Inflammatory macrophage treated with lipopolysaccharide for 4 hours (primary cell): ENCODE results near the gene SLIT3.

Source experiments
- DNase-seq: peaks from one replicate; pipeline ENCODE4 v3.0.0-alpha.2; 2020

The SLIT3 gene

DNA sequence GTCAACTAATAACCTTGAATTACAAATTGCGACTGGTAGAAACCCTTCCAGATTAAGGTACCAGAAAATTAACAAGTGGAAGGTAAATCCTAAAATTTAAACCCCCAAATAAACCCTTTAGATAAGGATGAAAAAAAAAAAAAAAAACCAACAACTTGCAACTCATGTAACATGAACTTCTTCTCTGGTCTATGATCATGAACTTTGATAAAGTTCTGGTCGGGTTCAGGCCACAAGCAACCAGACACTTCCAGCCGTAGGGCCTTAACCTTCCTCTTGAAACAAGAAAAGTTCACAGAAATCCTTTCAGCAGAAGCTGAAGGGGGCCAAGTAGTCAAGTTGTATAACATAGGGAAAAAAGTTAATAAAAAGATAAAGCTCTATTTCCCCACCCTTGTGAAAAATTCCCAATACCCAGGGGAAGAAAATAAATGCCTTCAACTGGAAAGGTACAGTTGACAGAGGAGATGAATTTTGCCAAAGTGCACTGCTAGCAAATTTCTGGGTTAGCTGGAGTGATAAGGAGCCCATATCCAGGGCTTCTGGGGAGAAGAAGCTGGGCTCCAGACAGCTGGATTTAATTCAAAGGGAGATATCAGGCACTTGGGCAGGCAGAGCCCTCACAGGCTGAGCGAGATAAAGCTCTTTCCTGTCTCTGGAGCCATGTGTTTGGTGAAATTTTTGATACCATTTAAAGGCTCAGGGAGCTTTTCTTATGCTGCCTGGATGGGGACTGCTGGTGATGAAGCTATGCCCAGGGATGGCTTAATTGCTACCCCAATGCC is 487.6 kb downstream of the SLIT3 start:
- DNase-seq = no peak

DNA sequence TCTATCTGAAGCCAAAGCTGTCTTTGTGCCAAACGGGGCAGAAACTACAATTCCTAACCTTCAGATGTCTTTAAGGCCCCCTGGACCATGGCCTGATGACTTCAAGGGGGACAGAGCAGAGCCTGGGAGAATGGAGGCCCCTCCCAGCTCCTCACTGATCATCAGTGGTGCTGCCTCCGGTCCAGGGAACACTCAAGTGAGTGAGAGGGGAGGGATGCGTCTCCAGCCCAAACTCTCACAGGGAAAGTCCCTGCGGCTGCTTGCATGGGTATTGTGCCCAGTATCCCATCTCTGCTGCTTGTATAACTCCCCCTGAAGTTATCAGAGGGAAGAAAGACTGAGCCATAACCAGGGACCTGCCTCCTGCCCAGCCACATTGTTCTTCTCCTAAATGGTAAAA is 490.3 kb downstream of the SLIT3 start:
- DNase-seq = no peak

DNA sequence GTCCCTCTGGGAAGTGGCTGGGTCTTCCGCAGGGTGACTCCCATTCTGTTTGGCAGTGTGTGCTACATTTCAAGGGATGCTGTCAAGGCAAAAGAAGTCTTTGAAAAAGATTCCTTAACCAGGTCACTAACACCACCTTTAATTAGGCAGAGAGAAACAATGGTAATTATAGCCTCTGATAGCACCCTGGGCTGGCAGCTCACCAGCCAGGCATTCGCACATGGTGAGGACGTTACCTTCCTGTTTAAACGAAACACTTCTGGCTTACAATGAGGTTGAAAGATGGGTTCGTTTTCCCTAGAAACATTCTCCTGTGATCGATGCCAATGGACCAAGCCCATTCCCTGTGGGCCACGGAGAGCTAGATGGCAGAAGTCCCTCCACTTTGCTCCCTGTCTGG is 491.7 kb downstream of the SLIT3 start:
- no peak for DNase-seq

DNA sequence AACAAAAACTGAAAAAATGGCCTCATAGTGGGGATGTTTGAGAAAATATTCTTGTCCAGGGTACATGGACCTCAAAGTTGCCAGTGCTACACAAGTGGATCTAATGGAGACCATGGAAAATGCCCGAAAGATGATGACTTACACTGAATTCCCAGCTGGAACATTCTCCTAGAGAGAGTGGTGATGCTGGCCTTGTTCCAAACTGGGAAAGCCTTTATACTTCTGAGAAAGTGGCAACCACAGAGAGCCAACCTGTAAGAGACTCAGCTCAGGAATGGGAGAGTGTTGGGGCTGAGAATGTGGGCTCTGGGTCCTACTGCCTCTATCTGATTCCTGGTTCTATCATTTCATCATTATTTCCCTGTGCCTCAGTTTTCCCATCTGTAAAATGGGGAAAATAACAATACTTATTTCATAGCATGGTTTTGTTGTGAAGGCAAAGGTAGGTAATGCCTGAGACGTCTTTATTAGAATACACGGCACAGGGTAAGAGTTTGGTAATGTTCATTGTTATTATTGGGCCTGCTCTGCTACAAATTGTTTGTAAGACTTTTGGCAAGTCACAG is 492.8 kb downstream of the SLIT3 start:
- DNase-seq = no peak

DNA sequence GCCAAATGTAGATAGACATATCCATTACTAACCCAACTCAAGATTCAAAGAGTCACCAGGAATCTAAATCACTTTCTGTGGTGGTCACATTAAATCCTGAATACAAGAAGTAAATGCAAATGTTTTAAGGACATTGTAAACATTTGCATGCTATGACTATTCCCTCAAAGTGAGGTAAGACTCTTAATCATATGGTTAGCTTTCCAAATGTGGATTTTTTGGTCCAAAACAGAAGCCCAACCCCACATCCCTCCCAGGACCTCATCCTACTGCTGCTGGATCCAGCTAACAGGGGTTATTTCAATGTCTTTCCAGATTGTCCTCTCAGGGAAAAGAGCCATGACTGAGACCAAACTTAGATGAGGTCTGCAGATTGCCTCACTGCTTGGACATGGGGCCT is 493.7 kb downstream of the SLIT3 start:
- peak; percentile 39 for DNase-seq

DNA sequence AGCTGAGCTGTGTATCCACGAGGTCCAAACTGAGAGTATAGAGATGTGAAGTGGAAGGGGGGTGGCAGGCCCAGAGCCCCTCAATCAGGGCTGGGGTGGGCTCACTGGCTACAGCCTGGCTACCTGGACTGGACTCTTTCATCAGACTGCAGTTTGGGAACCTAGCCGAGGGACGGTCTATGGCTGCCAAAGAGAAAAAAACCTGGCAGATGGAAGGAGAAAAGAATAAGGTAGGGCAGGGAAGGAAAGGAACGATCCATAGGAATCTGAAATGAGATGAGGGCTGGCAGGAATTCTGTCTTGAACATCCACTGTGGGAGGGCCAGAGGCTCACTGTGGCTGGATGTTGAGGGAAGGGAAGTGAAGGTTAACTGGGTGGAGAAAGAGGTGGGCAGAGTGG is 497.4 kb downstream of the SLIT3 start:
- DNase-seq = no peak

DNA sequence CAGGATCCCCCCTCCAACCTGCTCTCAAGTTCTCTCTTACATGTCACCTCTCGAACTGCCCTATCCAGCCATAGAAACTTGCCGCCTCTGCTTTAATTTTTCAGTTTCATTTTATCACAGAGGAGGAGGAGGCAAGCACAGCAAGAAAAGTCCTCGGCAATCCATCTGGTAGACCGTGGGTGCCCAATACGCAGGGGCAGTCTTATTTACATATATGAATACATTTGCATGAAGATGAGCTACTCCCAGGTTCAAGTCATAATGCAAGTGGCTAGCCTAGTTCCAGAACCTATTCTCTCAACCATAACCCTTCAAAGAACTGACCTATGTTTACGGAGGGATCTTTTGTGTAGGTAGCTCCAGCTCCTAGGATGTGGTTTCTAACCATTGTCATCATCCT is 498.6 kb downstream of the SLIT3 start:
- DNase-seq = no peak

DNA sequence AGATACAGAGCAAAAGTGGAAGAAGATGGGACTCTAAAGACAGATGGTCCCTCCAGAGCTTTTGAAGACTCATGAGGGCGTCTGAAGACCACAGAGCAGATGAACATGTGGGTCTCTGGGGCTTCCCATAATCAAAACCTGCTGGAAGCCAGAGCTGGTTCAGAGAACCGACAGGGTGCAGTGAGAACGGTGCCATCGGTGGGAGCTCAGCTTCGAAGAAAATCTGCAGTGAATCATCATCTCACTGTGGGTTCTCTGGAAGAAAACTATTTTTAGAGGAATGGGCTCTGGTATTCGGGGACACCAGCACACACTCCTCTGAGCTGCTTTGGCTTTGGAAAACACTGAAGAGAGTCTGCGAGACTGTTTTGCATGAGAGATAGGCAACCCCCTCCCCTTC is 499.4 kb downstream of the SLIT3 start:
- DNase-seq = no peak

DNA sequence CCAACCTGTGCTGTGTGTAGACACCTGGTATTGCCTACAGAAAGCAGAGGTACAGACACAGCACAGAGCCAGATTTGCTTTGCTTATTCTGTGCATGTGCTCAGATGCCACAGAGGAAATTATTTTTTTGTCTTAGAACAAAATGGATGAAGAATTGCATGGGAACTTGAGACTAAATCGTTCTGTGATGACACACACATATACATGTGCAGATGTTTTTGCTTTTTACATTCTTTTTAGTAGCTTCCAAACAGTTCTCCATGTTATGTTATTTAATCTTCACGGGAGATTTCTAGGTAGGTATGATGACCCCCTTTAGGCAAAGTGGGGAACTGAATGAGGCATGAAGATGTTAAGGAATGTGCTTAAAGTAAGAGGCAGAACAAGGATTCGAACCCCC is 500.2 kb downstream of the SLIT3 start:
- DNase-seq = no peak

DNA sequence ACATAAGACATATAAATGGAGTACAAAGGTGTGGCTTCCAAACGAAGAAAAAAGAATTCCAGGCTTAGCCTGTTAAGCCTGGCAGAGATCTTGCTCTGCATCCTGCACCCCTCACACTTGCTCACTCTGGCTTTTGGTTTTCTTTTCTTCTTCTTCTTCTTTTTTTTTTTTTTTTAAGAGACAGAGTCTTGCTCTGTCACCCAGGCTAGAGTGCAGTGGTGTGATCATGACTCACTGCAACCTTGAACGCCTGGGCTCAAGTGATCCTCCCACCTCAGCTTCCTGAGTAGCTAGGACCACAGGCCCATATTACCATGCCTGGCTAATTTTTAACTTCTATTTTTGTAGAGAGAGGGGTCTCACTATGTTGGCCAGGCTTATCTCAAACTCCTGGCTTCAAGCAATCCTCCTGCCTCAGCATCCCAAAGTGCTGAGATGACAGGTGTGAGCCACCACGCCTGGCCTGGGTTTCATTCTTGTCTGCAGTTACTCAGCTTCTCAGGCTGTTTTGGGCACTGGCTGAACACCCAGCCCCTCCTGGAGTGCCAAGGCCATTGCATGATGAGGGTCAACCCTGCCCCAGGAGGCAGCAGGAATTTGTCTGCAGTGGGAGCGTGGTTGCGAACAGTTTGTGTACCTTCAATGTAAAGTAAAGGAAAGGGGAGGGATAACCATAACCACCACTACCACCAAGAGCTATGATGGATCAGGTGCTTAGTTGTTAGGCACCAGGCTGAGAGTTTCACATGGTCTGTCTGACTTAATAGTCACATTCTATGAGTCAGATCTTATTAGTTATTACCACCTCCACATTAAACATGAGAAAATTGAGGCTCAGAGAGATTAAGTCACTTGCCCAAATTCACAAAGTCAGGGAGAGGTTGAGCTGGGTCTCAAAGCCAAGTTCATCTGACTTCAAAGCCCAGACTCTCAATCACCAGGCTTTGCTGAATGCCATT is 502.6 kb downstream of the SLIT3 start:
- peak; percentile 74 for DNase-seq

DNA sequence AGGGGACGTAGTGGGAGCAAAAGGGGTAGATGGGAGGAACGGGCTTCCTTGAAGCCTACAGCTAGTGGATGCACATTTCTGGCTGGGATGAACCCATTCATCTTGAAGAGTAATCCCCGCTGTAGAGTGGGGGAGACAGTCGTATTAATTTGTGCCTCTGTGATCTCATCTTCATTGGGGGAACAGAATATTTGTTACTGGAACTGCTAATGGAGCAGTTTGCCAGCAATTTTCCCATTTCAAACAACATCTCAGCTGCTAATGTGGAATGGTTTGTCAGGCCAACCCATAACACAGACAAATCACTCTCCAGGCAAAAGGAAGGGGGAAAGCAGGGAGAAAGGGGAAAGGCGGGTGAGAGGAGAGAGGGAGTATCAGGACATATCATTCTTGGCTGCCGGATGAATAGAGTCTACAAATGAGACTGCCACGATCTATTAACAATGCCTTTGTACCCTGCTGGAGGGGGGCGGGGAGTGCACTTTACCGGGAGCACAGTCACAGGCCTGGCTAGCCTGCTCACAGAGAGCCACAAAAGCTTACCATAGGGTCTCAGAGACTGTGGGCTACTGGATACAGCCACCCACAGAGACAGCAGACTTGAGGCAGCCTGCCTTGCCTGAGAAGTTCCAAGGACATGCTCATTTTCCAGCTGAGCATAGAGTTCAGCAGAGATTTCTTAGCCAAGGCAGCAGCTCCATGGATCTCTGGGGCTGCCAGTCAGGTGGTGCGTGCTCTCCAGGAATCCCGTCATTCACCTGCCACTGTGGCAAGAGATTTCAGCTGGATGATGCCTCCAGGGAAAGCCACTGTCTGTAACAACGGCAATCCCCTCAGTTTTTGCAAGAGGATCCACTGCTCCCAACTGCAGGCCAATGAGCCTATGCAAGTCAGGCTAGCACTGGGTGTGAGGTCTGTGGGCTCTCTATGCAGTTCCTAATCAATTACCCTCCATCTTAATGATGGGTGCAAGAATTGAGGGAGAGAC is 504.1 kb downstream of the SLIT3 start:
- DNase-seq = peak; percentile 15

DNA sequence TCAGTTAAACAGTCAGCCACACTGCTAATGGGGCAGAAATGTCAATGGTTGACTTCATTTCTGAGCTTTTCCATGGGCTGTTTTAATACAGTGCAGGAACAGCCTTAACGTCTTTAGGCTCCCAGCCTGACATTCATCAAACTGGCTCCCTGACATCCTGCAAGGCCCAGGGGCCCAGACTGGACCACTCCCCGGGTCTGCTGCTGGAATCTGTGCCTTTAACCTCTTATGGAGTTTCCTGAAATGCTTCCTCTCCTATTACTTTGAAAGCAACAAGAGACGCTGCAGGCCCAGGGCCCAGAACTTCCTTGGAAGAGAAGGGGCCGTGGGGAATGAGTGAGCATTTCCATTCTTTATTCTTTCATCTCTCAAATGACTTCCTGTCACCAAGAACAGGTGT is 504.9 kb downstream of the SLIT3 start:
- no peak for DNase-seq

DNA sequence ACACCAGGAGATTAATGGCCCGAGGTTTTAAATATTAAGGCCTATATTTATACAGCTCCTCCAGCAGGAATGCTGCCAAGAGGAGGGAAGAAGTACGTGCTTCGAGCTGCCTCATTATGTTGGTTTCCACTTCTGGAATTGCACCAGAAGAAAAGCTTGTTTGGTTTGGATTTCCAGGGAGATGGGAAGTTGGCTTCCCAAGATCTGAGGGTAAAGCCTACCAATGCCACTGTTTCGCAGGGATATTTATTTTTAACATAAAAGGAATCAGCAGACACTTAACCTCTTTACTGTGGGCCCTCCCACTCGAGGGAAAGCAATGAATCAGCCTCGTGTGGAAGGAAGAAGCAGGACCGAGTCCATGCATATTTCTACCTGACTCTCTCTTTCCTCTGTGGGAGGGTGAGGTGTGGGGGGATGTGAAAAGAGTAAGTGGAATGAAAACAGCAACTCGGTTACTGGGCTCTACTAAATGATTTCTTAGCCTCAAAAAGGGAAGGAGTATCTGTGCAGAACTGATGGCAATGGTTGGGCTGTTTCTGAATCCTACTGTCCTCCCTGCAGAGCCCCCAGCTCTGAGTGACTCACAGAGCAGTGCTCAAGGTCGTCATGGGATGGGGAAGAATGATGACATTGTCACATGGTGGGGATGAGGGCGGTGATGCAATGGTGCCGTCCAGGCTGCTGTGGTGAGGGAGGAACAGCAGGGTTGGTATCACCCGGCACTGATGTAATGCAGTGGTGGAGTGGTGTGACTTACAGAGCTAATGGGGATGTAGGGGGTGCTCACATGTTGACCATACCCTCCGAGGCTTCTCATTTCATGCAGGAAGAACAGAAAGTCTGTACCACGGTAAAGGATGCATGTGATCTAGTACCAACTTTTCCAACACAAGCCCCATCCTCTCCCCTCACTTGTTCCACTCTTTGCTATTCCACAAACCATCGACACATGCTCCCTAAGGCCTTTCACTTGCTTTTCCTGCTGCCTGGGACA is 506.8 kb downstream of the SLIT3 start:
- peak; percentile 98 for DNase-seq

DNA sequence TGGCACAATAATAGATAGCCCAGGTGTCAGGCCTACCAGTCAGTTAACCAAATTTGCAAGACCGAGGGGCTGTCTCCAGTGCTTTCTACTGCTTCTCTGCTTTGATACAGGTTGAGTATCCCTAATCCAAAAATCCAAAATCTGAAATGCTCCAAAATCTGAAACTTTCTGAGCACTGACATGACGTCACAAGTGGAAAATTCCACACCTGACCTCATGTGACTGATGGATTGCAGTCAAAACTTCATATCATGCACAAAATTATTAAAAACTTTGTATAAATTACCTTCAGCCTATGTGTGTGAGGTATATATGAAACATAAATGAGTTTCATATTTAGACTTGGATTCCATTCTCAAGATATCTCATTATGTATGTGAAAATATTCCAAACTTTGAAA is 508.3 kb downstream of the SLIT3 start:
- no peak for DNase-seq

DNA sequence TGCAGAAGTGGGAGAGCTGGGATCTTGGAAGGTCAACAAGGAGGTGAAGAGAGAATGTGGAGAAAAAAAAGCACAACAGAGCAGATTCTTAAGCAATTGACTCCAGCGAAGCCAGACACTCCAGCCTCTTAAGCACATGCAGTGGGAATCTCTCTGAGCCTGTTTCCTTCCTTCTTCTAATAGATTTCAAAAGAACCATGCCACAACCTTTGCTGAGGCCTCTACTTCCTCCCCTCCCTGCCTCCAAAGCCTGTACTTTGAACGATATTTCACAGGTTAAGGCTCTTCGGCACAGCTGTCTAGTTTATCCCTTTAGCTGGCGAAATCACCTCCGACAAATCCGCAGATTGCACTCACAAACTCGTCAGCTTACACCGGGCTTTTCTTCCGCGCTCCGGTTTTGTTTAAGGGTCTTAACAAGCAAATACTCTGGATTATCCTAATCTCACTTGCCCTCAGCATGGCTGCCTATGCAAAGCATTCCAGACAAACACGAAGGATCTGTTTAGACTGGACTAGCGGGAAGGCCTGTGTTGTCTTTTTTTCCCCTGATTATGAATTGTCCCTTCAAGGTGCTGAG is 510.2 kb downstream of the SLIT3 start:
- DNase-seq = peak; percentile 69

DNA sequence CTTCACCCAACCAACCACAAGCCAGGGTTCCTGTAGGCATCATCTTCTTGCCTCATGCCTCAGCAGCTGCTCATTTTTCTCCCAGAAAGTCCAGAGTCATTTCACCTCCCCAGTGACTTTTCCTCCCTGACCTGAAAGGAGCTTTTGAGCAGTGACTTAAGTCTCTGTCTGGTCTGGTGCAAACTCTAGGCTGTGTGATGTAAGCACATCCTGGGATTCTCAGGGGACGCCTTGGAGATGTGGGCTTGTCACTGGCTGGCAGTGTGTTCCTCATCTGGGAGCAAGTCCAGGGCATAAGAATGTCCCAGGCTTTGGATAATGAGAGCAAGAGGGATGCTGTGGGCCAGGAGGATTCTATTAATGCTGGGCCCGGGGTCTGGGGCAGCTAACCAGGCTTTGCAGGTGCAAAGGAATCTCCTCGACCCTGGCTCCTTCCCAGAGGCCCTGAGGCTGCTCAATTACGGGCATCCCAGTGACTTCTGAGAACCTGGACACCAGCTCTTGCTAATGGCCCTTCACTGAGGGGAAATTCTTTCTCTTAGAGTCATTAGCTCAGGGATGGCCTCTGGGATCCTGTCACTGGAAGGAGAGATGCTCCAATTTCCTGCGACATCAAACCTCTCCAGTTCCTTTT is 510.8 kb downstream of the SLIT3 start:
- DNase-seq = peak; percentile 78

DNA sequence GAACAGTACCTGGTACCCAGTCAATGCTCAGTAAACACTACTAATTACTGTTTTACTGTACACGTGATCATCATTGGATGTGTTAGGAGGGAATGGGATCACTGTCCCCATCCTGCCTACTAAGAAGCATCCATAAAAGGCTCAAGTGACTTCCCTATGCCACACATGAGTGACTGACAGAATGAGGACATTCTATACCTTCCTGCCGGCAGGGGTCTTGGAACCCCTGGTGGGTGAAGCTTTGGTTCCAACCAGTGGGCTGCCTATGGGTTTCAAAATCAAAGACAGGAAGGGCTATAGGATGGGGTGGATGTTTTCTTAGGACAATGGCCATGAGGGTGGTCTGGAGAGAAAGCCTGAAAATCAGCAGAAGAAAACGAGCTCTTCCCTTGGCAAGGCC is 512.2 kb downstream of the SLIT3 start:
- DNase-seq = no peak

DNA sequence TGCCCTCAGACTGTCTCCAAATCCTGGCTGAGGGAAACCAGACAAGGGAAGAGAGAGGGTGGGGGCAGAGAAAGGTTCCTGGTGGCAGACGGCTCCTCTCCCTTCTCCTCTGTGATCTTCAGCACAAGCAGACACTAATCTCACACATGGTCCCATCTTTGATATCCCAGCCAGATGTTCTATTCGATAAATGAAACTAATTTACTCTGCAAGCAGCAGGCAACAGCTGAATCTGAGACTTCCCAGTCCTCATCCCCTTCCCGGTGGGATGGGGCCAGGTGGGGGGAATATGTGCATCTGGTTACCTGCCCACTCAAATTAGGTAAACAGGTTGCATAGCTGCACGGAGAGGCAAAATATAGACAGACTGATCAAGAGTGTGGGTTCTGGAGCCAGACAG is 512.8 kb downstream of the SLIT3 start:
- no peak for DNase-seq

DNA sequence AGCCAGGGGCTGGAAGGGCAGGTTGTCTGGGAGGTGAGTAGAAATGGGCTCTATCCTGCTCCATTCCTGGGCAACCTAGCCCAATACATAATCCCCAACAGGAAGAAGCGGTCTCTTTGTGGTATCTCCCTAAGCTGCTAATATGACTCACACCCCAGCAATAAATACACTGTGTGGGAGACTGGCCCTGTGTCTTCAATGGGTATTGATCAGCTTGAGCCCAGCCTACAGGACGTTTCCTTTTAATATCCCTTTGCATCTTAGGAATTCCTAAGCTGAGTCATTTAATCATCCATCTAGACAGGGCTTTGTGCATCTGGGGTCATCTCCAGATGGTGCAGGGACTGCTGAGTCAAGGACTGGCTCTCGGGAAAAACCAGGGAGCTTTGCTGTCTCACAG is 514.8 kb downstream of the SLIT3 start:
- no peak for DNase-seq

DNA sequence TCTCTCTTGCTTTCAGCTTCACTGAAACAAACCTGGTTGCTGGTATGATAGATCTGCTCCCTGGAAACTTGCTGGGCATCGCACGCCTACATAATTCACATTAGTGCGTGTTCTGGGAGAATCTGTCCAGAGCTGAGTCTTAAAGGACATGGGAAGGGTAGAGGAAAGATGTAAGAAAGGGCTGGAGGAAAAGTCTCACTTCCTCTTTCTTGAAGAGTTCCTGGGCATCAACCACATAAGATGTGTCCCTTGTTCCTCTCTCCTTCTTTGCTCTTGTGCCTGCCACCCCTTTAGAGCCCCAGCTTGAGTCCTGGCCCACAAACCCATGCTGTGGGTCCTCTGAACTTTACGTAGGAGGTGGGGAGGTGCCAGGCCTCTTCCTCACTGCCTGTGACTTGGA is 516.5 kb downstream of the SLIT3 start:
- DNase-seq = peak; percentile 24
